Sigmoid colon (tissue), 7 donors: ENCODE data around the gene IQSEC3. TPM values are rescaled to one million over a fixed set of nuclear protein-coding genes. Genes with fewer than 3 reads are reported as not detected.
"Not testable (repeated sequence)": the region's sequence is repeated elsewhere in the genome, so short reads cannot be mapped to it uniquely, and the experiment has no call there.

Experiments used
- DNase-seq: peaks from one replicate; pipeline ENCODE4 v3.0.0-alpha.2; 2019
- H3K27ac ChIP-seq, 4 donors: fragments of 200-600 bp; sonication (generic); one replicate each; pipeline ENCODE4 v1.5.1; 2016 to 2019; ENCODE audit warnings: mild to moderate bottlenecking in 1 of 4
- H3K27me3 ChIP-seq, 3 donors: fragments of 200-600 bp; sonication (generic); one replicate each; pipeline ENCODE4 v1.5.1; 2019; ENCODE audit warnings: mild to moderate bottlenecking in 1 of 3
- H3K36me3 ChIP-seq, 4 donors: fragments of 200-600 bp; sonication (generic); one replicate each; pipeline ENCODE4 v1.5.1; 2016 to 2019
- H3K4me1 ChIP-seq, 4 donors: fragments of 200-600 bp; sonication (generic); one replicate each; pipeline ENCODE4 v1.5.1; 2017 to 2019
- H3K4me3 ChIP-seq, 4 donors: fragments of 200-600 bp; sonication (generic); one replicate each; pipeline ENCODE4 v1.5.1; 2017 to 2019; ENCODE audit warnings: mild to moderate bottlenecking in 2 of 4, moderate library complexity in 1 of 4
- H3K9me3 ChIP-seq, 4 donors: fragments of 200-600 bp in 3 of 4; sonication (generic) in 3 of 4; one replicate each; pipeline versions ENCODE4 v1.5.1 to v1.6.1; 2013 to 2019
- CTCF ChIP-seq, 4 experiments: fragments of 450-650 bp in 3 of 4; fragments of 200-600 bp in 1 of 4; IDR thresholded peaks; one replicate each; pipeline ENCODE4 v1.5.1; 2016 to 2019; ENCODE audit warnings: antibody characterized with exemption in 4 of 4, mild to moderate bottlenecking in 3 of 4, moderate library complexity in 2 of 4
- EP300 ChIP-seq, 4 donors: sonication (generic); formaldehyde crosslinking; IDR thresholded peaks; one replicate each; pipeline ENCODE4 v1.6.1; 2017; ENCODE audit warnings: antibody characterized with exemption in 4 of 4
- POLR2A ChIP-seq, 2 donors: fragments of 450-650 bp; IDR thresholded peaks; one replicate each; pipeline ENCODE4 v1.6.1; 2016; ENCODE audit warnings: antibody characterized with exemption in 2 of 2, mild to moderate bottlenecking in 2 of 2, moderate library complexity in 2 of 2
- POLR2AphosphoS5 ChIP-seq, 4 donors: sonication (generic); formaldehyde crosslinking; IDR thresholded peaks; one replicate each; pipeline ENCODE4 v1.6.1; 2017; ENCODE audit warnings: antibody characterized with exemption in 4 of 4
- WGBS, 2 donors: extraction: QIAGEN DNeasy Blood & Tissue Kit; methylation state at CpG; one replicate each; pipeline ENCODE4 v1.1.7; 2013; 5-methylcytosine and 5-hydroxymethylcytosine counted together
- intact Hi-C: fragments of 100-400 bp; cut with DNase I; formaldehyde crosslinking; loops from one replicate; pipeline ENCODE4 v1.15.1; 2023
- polyA plus RNA-seq, 3 donors: library from polyadenylated mRNA; stranded (reverse); fragments of 200-250 nt; gene quantifications; one replicate each; pipeline ENCODE4 v1.2.3, GENCODE V29; 2013
- total RNA-seq, 4 donors: library from RNA; depleted of rRNA; stranded (reverse); fragments of >200 nt; gene quantifications; one replicate each; pipeline ENCODE4 v1.1.0, GENCODE V29; 2016
- donor health status: healthy with polysubstance abuse.
- donor health status: Bipolar disorder and iron deficiency.
- donor health status: healthy.

The IQSEC3 gene
- total and polyA plus RNA-seq, 7 donors, result under 0.01 to 2.2 (median 0.54) TPM; not detected in 1

- DNase-seq, result no peak
- TF ChIP-seq POLR2A (IDR thresholded peaks at IDR 0.05), result no peak
- no peak for TF ChIP-seq CTCF (IDR thresholded peaks at IDR 0.05)
- TF ChIP-seq EP300 (IDR thresholded peaks at IDR 0.05), result no peak
- TF ChIP-seq POLR2AphosphoS5 (IDR thresholded peaks at IDR 0.05), result no peak
- H3K4me1 ChIP-seq, result no peaks in the 10 kb centered on the region
- peaks cover 0 to 68% (median 9%) of the 10 kb centered on the region in 3 donors for H3K27me3 ChIP-seq
- H3K4me3 ChIP-seq, result no peak overlapping the region
- peaks cover 0 to 4% (median under 1%) of the 10 kb centered on the region in 4 donors for H3K9me3 ChIP-seq
- intact Hi-C loops, result no loop called here
- 59 to 64% methylated on average over 7 of the region's 7 CpGs for WGBS, 2 donors
- no peak overlapping the region for H3K27ac ChIP-seq
- no peaks in the 10 kb centered on the region for H3K36me3 ChIP-seq
Measured at GRCh38 chr12:56683-57346, 9.8 kb upstream of the IQSEC3 start.

- WGBS, 2 donors, result 77 to 81% methylated on average over 7 of the region's 7 CpGs
- intact Hi-C loops, result no loop called here
- Histone ChIP-seq H3K9me3 (peaks cover 0 to 4% (median under 1%) of the 10 kb centered on the region in 4 donors), H3K27ac (no peak overlapping the region), H3K4me3 (no peak overlapping the region), H3K36me3 (no peaks in the 10 kb centered on the region), H3K27me3 (peaks cover 0 to 68% (median 9%) of the 10 kb centered on the region in 3 donors), H3K4me1 (no peaks in the 10 kb centered on the region)
- no peak for DNase-seq
- TF ChIP-seq POLR2AphosphoS5 (IDR thresholded peaks at IDR 0.05) (no peak), POLR2A (IDR thresholded peaks at IDR 0.05) (no peak), EP300 (IDR thresholded peaks at IDR 0.05) (no peak), CTCF (IDR thresholded peaks at IDR 0.05) (no peak)
Measured at GRCh38 chr12:57539-57938, 9.0 kb upstream of the IQSEC3 start.

DNA sequence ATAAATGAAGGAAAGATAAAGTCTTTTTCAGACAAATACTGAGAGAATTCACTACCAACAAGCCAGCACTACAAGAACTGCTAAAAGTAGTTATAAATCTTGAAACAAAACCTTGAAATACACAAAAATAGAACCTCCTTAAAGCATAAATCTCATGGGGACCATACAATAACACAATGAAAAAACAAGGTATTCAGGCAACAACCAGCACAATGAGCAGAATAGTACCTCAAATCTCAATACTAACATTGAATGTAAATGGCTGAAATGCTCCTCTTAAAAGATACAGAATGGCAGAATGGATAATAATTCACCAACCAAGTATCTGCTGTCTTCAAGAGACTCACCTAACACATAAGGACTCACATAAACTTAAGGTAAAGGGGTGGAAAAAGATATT lies 7.7 kb upstream of the IQSEC3 start:
- no peak for DNase-seq
- no peak for TF ChIP-seq POLR2A (IDR thresholded peaks at IDR 0.05)
- TF ChIP-seq EP300 (IDR thresholded peaks at IDR 0.05), result no peak
- no peak for TF ChIP-seq CTCF (IDR thresholded peaks at IDR 0.05)
- no peak for TF ChIP-seq POLR2AphosphoS5 (IDR thresholded peaks at IDR 0.05)
- intact Hi-C loops, result no loop called here
- Histone ChIP-seq H3K36me3 (no peaks in the 10 kb centered on the region), H3K27ac (no peak overlapping the region), H3K4me1 (no peaks in the 10 kb centered on the region), H3K9me3 (peaks cover 0 to 4% (median under 1%) of the 10 kb centered on the region in 4 donors), H3K27me3 (peaks cover 0 to 60% (median 9%) of the 10 kb centered on the region in 3 donors), H3K4me3 (no peak overlapping the region)

- DNase-seq, H3K36me3 ChIP-seq, H3K9me3 ChIP-seq, H3K4me1 ChIP-seq, intact Hi-C loops, H3K27ac ChIP-seq, H3K4me3 ChIP-seq: not testable (repeated sequence)
- H3K27me3 ChIP-seq, result peaks cover 0 to 35% (median 0%) of the 10 kb centered on the region in 3 donors
Measured at GRCh38 chr12:61845-62244, 4.7 kb upstream of the IQSEC3 start.

DNA sequence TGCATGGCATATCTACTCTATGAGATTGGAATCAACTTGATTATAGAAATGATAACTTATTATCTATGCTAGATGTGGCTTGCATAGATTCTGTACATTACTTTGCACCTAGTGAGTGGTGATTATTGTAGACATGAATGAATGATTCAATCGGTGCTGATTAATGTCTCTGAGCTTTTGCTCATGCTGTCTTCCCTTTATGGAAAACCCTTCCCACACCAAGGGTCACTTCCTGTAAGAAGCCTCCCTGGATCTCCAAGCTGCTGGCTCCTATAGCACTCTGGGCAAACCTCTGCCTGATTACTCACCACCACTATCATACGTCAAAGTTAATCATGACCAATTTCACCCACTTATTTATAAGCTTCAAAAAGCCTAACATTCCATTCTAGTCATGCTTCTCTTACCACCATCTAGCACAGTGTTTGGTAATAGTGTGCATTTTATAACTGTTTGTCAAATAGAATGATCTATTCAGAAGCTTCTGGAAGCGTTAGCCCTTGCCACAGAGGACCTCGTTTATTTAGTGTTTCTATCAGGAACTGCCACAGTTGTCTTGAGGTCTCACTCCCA lies 990 bp upstream of the IQSEC3 start:
- intact Hi-C loops, result not testable (repeated sequence)
- WGBS, 2 donors, result 49 to 56% methylated on average over 4 of the region's 4 CpGs

DNA sequence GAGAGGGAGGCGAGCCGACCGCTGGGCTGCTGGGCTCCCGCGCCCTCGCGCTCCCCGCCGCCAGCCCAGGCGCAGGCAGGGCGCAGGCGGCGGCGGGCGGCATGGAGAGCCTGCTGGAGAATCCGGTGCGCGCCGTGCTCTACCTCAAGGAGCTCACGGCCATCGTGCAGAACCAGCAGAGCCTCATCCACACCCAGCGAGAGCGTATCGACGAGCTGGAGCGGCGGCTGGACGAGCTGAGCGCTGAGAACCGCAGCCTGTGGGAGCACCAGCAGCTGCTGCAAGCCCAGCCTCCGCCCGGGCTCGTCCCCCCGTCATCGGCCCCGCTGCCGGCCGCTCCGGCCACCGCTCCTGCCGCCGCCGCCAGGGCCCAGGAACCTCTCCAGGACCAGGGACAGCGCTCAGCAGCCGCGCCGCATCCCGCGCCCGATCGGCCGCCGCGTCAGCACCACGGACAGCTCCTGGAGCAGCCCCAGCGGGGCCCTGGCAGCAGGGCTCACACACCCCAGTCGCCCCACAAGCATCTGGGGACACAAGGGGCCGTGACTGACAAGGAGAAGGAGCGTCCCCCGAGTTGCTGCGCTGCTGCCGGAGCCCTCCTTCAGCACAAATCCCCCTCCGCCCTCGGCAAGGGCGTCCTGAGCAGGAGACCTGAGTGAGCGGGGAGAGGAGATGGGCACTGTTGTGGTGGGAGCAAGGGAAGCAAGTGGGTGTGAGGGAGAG lies 376 bp downstream of the IQSEC3 start:
- not testable (repeated sequence) for H3K36me3 ChIP-seq, DNase-seq

More for the DNA sequence above, 990 bp upstream of the IQSEC3 start:
- H3K27ac ChIP-seq, DNase-seq, H3K4me3 ChIP-seq, H3K4me1 ChIP-seq, H3K36me3 ChIP-seq, H3K9me3 ChIP-seq: not testable (repeated sequence)
- peaks cover 0 to 17% (median 4%) of the 10 kb centered on the region in 3 donors for H3K27me3 ChIP-seq

DNA sequence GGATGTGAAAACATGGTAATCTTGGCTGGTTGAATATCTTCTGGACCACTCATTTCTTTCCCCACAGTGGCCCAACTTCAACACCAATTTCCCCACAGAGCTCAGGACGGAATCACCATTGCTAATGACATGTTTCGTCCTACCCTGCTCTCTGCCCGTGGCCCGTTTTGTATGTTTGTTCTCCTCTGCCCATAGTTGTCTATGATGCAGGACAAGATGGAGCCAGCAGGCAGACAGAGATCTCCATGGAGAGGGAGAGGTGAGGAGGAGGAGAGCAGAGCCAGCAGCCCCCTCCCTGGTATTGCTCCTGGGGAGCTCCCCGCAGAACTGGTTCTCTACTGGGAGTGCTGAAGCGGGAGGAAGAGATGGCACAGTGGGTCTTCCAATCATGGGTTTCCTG lies 3.1 kb downstream of the IQSEC3 start:
- H3K4me1 ChIP-seq, intact Hi-C loops, H3K4me3 ChIP-seq, H3K9me3 ChIP-seq, DNase-seq, H3K27ac ChIP-seq, H3K36me3 ChIP-seq: not testable (repeated sequence)
- WGBS, 2 donors, result 75 to 82% methylated on average over 6 of the region's 6 CpGs
- H3K27me3 ChIP-seq, result peaks cover 0 to 28% (median 4%) of the 10 kb centered on the region in 3 donors

More for the DNA sequence above, 376 bp downstream of the IQSEC3 start:
- peaks cover 0 to 22% (median 4%) of the 10 kb centered on the region in 3 donors for H3K27me3 ChIP-seq
- H3K4me1 ChIP-seq, intact Hi-C loops, H3K9me3 ChIP-seq, H3K27ac ChIP-seq, H3K4me3 ChIP-seq: not testable (repeated sequence)
- 5 to 9% methylated on average over 52 to 55 of the region's 66 CpGs for WGBS, 2 donors

- intact Hi-C loops, H3K9me3 ChIP-seq, H3K27ac ChIP-seq, DNase-seq, H3K4me3 ChIP-seq, H3K4me1 ChIP-seq, H3K36me3 ChIP-seq: not testable (repeated sequence)
- WGBS, 2 donors, result 84% methylated on average over 2 of the region's 2 CpGs
- peaks cover 0 to 34% (median 4%) of the 10 kb centered on the region in 3 donors for H3K27me3 ChIP-seq
Measured at GRCh38 chr12:70541-70940, 4.0 kb downstream of the IQSEC3 start.

- H3K4me3 ChIP-seq, H3K4me1 ChIP-seq, H3K9me3 ChIP-seq, H3K36me3 ChIP-seq, DNase-seq, intact Hi-C loops, H3K27ac ChIP-seq: not testable (repeated sequence)
- WGBS, 2 donors, result 28 to 56% methylated on average over 4 of the region's 4 CpGs
- H3K27me3 ChIP-seq, result peaks cover 0 to 48% (median 4%) of the 10 kb centered on the region in 3 donors
Measured at GRCh38 chr12:72018-72417, 5.5 kb downstream of the IQSEC3 start.
